ENCODE data around the gene CLSTN1. TPM values are rescaled to one million over a fixed set of nuclear protein-coding genes. Genes with fewer than 3 reads are reported as not detected.
A peak's percentile ranks its signal among the peaks of the same experiment; 100 is the strongest.

The CLSTN1 gene
- polyA plus RNA-seq, 3 donors: 5.2 to 25.2 (median 5.3) TPM

DNA sequence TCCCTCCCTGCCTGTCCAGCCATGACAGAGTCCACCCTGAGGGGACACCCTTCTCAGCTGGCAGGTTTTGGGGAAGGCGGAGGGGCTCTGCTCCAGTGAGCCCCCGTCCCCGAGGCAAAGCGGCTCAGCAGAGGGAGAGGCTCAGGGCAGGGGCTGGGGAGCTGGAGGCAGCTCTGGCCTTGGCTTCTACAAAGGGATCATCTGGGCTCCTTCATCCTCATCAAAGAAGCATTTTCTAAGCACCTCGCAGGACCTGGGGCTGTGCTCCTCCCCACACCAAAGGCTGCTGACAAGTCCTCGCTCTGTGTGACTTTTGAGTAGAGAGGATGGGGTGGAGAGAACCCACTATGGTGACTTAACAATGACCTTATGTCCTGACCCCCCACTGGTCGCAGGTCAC is 21.0 kb upstream of the CLSTN1 start:
- H3K27me3 Mint-ChIP-seq (ENCODE audit: low read depth in 3 of 3): peaks cover 0 to 5% (median 0%) of the 10 kb centered on the region in 3 donors
- no peak overlapping the region for H3K9ac ChIP-seq (ENCODE audit: insufficient read depth, low read length, poor library complexity, severe bottlenecking)
- H3K4me1 Mint-ChIP-seq: peaks cover 15% of the 10 kb centered on the region
- WGBS (ENCODE audit: insufficient coverage): 100% methylated on average over 5 of the region's 7 CpGs
- no peaks in the 10 kb centered on the region for H4K20me1 ChIP-seq (ENCODE audit: insufficient read depth, low read length)
- TF ChIP-seq, protein P1, sequence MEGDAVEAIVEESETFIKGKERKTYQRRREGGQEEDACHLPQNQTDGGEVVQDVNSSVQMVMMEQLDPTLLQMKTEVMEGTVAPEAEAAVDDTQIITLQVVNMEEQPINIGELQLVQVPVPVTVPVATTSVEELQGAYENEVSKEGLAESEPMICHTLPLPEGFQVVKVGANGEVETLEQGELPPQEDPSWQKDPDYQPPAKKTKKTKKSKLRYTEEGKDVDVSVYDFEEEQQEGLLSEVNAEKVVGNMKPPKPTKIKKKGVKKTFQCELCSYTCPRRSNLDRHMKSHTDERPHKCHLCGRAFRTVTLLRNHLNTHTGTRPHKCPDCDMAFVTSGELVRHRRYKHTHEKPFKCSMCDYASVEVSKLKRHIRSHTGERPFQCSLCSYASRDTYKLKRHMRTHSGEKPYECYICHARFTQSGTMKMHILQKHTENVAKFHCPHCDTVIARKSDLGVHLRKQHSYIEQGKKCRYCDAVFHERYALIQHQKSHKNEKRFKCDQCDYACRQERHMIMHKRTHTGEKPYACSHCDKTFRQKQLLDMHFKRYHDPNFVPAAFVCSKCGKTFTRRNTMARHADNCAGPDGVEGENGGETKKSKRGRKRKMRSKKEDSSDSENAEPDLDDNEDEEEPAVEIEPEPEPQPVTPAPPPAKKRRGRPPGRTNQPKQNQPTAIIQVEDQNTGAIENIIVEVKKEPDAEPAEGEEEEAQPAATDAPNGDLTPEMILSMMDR (IDR thresholded peaks at IDR 0.05): no peak
- H3K79me2 ChIP-seq (ENCODE audit: insufficient read depth, low read length): no peaks in the 10 kb centered on the region
- peak overlapping the region in 1 of 7 donors; percentile 56 for H3K27ac Mint-ChIP-seq
- H3K9me3 Mint-ChIP-seq: peaks cover 0 to 8% (median 6%) of the 10 kb centered on the region in 7 donors
- no peaks in the 10 kb centered on the region for H3K27me3 ChIP-seq (ENCODE audit: control insufficient read depth in 2 of 2, insufficient read depth in 2 of 2, low read length in 2 of 2)
- no peaks in the 10 kb centered on the region for H3K9me3 ChIP-seq (replicated peaks in 1 of 2; ENCODE audit: control insufficient read depth in 1 of 2, insufficient read depth in 1 of 2, low read length in 2 of 2)
- H3K27ac ChIP-seq (ENCODE audit: low read depth in 1 of 2, low read length in 2 of 2): no peak overlapping the region
- DNase-seq: no peak
- intact Hi-C loops (cut with micrococcal nuclease): no loop called here
- H3K4me3 Mint-ChIP-seq: no peak overlapping the region
- H3K36me3 ChIP-seq (replicated peaks in 1 of 2; ENCODE audit: control insufficient read depth in 1 of 2, insufficient read depth in 2 of 2, low read length in 2 of 2): peaks cover 0 to 20% of the 10 kb centered on the region in 2 donors
- no peak overlapping the region for H2AFZ ChIP-seq (ENCODE audit: insufficient read depth, low read depth, low read length, poor library complexity, severe bottlenecking)
- peaks cover 6 to 13% of the 10 kb centered on the region in 2 donors for H3K4me1 ChIP-seq (ENCODE audit: control insufficient read depth in 1 of 2, insufficient read depth in 2 of 2, low read length in 2 of 2)
- no peak overlapping the region for H3K4me3 ChIP-seq (replicated peaks in 1 of 3; ENCODE audit: low read depth in 2 of 3, low read length in 3 of 3)
- H3K36me3 Mint-ChIP-seq: peaks cover 11 to 12% of the 10 kb centered on the region in 2 donors
- no peak overlapping the region for H3K4me2 ChIP-seq (replicated peaks; ENCODE audit: extremely low read depth, low read length, poor library complexity, severe bottlenecking)

DNA sequence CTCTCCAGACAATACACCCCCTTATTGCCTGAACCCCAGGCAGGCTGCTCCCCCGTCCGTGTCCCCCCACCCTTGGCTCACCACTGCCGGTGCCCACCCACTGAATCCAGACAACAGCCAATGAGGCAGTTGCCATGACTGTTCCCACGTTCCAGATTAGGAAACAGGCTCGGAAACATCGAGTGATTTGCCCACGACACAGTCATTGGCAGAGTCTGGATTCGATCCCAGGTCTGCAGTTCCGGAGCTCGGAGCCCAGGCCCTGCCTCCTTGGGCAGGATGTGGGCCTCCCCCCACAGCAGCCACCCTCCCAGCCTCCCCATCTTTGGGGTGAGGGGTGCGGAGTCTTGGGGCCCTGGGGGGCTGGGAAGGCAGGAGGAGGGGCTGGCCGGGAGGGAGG is 20.3 kb upstream of the CLSTN1 start:
- DNase-seq: no peak
- no peaks in the 10 kb centered on the region for H3K79me2 ChIP-seq (ENCODE audit: insufficient read depth, low read length)
- H3K27me3 ChIP-seq (ENCODE audit: control insufficient read depth in 2 of 2, insufficient read depth in 2 of 2, low read length in 2 of 2): no peaks in the 10 kb centered on the region
- no peak overlapping the region for H3K4me2 ChIP-seq (replicated peaks; ENCODE audit: extremely low read depth, low read length, poor library complexity, severe bottlenecking)
- no peak overlapping the region for H3K9ac ChIP-seq (ENCODE audit: insufficient read depth, low read length, poor library complexity, severe bottlenecking)
- H3K27ac ChIP-seq (ENCODE audit: low read depth in 1 of 2, low read length in 2 of 2): no peak overlapping the region
- peaks cover 6 to 13% of the 10 kb centered on the region in 2 donors for H3K4me1 ChIP-seq (ENCODE audit: control insufficient read depth in 1 of 2, insufficient read depth in 2 of 2, low read length in 2 of 2)
- peaks cover 0 to 8% (median 6%) of the 10 kb centered on the region in 7 donors for H3K9me3 Mint-ChIP-seq
- no peak overlapping the region for H2AFZ ChIP-seq (ENCODE audit: insufficient read depth, low read depth, low read length, poor library complexity, severe bottlenecking)
- no peaks in the 10 kb centered on the region for H4K20me1 ChIP-seq (ENCODE audit: insufficient read depth, low read length)
- peaks cover 6% of the 10 kb centered on the region in 2 donors for H3K36me3 Mint-ChIP-seq
- 86% methylated on average over 9 of the region's 12 CpGs for WGBS (ENCODE audit: insufficient coverage)
- peaks cover 0 to 4% (median under 1%) of the 10 kb centered on the region in 3 donors for H3K27me3 Mint-ChIP-seq (ENCODE audit: low read depth in 3 of 3)
- peaks cover 0 to 13% of the 10 kb centered on the region in 2 donors for H3K36me3 ChIP-seq (replicated peaks in 1 of 2; ENCODE audit: control insufficient read depth in 1 of 2, insufficient read depth in 2 of 2, low read length in 2 of 2)
- peaks cover 15% of the 10 kb centered on the region for H3K4me1 Mint-ChIP-seq
- H3K27ac Mint-ChIP-seq: no peak overlapping the region
- H3K9me3 ChIP-seq (replicated peaks in 1 of 2; ENCODE audit: control insufficient read depth in 1 of 2, insufficient read depth in 1 of 2, low read length in 2 of 2): no peaks in the 10 kb centered on the region
- H3K4me3 ChIP-seq (replicated peaks in 1 of 3; ENCODE audit: low read depth in 2 of 3, low read length in 3 of 3): no peak overlapping the region
- intact Hi-C loops (cut with micrococcal nuclease): no loop called here
- no peak overlapping the region for H3K4me3 Mint-ChIP-seq
- TF ChIP-seq, protein P1 (IDR thresholded peaks at IDR 0.05): no peak

Measured in CD14-positive monocyte (primary cell).